ENCODE measurements around the gene SPR. TPM values are rescaled to one million over a fixed set of nuclear protein-coding genes. Genes with fewer than 3 reads are reported as not detected.

Gene SPR
- polyA plus RNA-seq, 1 of the 3 experiments (the other 2 are of a cell fraction) = 25.7 TPM

GRCh38 chr2:72843301-72843700 is 43.9 kb upstream of the SPR start (continued):
- TF ChIP-seq REST (IDR thresholded peaks at IDR 0.05; ENCODE audit: low read depth, low read length) = no peak
- no peak for TF ChIP-seq GATA2 (CRISPR knock-in tag; IDR thresholded peaks at IDR 0.05)
- TF ChIP-seq ELF1 (IDR thresholded peaks at IDR 0.05) = no peak
- TF ChIP-seq, protein P1, sequence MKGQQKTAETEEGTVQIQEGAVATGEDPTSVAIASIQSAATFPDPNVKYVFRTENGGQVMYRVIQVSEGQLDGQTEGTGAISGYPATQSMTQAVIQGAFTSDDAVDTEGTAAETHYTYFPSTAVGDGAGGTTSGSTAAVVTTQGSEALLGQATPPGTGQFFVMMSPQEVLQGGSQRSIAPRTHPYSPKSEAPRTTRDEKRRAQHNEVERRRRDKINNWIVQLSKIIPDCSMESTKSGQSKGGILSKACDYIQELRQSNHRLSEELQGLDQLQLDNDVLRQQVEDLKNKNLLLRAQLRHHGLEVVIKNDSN (IDR thresholded peaks at IDR 0.05; ENCODE audit: borderline replicate concordance, low read depth) = no peak
- no peak for TF ChIP-seq POLR2AphosphoS5 (IDR thresholded peaks at IDR 0.05; ENCODE audit: low read depth, low read length)
- TF ChIP-seq FOSL2 (IDR thresholded peaks at IDR 0.05; ENCODE audit: borderline replicate concordance, low read depth) = no peak

GRCh38 chr2:72846171-72847095 is 40.8 kb upstream of the SPR start:
- Histone ChIP-seq H3F3A (replicated peaks; ENCODE audit: insufficient read depth) (no peaks in the 10 kb centered on the region), H3K4me1 (ENCODE audit: control insufficient read depth in 1 of 2, insufficient read depth in 2 of 2, low read depth in 1 of 2, low read length in 1 of 2) (no peaks in the 10 kb centered on the region), H3K9ac (no peak overlapping the region), H3K36me3 (replicated peaks in 1 of 2; ENCODE audit: control insufficient read depth in 1 of 2, insufficient read depth in 2 of 2, low read length in 1 of 2) (no peaks in the 10 kb centered on the region), H2AFZ (ENCODE audit: low read depth) (no peak overlapping the region), H3K4me3 (ENCODE audit: low read depth in 2 of 2, low read length in 1 of 2) (no peak overlapping the region), H3K27me3 (ENCODE audit: insufficient read depth) (peaks cover 13% of the 10 kb centered on the region; the same call in 1 of the 2 replicates), H3K9me3 (no peaks in the 10 kb centered on the region), H3K27ac (ENCODE audit: low read depth in 2 of 2, low read length in 1 of 2) (no peak overlapping the region), H4K20me1 (ENCODE audit: insufficient read depth) (no peaks in the 10 kb centered on the region), H3K9me2 (no peaks in the 10 kb centered on the region), H3K4me2 (no peak overlapping the region), H3K79me2 (ENCODE audit: insufficient read depth) (no peaks in the 10 kb centered on the region)
- POLR2A ChIA-PET = no interaction called here
- CTCF ChIA-PET = interaction anchor here (1.1 to 1.4 kb wide), 3 partner anchors 13 to 16 kb away, joined by 4 to 5 read pairs (median 5); no protein-coding TSS in a partner anchor
- 67% methylated on average over 6 of the region's 6 CpGs for WGBS (ENCODE audit: low lambda C conversion rate)
- no peak for DNase-seq
- TF ChIP-seq MXI1 (IDR thresholded peaks at IDR 0.05; ENCODE audit: low read depth, low read length) = no peak
- no peak for TF ChIP-seq NRF1 (IDR thresholded peaks at IDR 0.05; ENCODE audit: low read depth, low read length)
- TF ChIP-seq REST (IDR thresholded peaks at IDR 0.05; ENCODE audit: low read depth, low read length) = peak; percentile 88
- TF ChIP-seq, protein P2, sequence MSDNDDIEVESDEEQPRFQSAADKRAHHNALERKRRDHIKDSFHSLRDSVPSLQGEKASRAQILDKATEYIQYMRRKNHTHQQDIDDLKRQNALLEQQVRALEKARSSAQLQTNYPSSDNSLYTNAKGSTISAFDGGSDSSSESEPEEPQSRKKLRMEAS (IDR thresholded peaks at IDR 0.05; ENCODE audit: low read depth) = no peak
- no peak for TF ChIP-seq ELF1 (IDR thresholded peaks at IDR 0.05)
- TF ChIP-seq SIN3A (IDR thresholded peaks at IDR 0.05; ENCODE audit: borderline replicate concordance, low read depth, low read length) = no peak
